Gastroesophageal sphincter (tissue), 3 donors: ENCODE results near the gene C10orf90.

Experiments used
- EP300 ChIP-seq: sonication (generic); formaldehyde crosslinking; IDR thresholded peaks from one replicate; pipeline ENCODE4 v1.6.1; 2017; ENCODE audit warnings: antibody characterized with exemption, mild to moderate bottlenecking
- POLR2A ChIP-seq, 2 donors: fragments of 450-650 bp; IDR thresholded peaks; one replicate each; pipeline ENCODE4 v1.6.1; 2017; ENCODE audit warnings: antibody characterized with exemption in 2 of 2, mild to moderate bottlenecking in 2 of 2, moderate library complexity in 1 of 2
- POLR2AphosphoS5 ChIP-seq: sonication (generic); formaldehyde crosslinking; IDR thresholded peaks from one replicate; pipeline ENCODE4 v1.6.1; 2017; ENCODE audit warnings: antibody characterized with exemption
- TF ChIP-seq, protein P1 (sequence below), 4 experiments: fragments of 200-600 bp in 2 of 4; fragments of 450-650 bp in 2 of 4; sonication (generic) in 1 of 4; IDR thresholded peaks; one replicate each; pipeline ENCODE4 v1.5.1; 2017 to 2019; ENCODE audit warnings: antibody characterized with exemption in 4 of 4, mild to moderate bottlenecking in 2 of 4, moderate library complexity in 2 of 4

DNA sequence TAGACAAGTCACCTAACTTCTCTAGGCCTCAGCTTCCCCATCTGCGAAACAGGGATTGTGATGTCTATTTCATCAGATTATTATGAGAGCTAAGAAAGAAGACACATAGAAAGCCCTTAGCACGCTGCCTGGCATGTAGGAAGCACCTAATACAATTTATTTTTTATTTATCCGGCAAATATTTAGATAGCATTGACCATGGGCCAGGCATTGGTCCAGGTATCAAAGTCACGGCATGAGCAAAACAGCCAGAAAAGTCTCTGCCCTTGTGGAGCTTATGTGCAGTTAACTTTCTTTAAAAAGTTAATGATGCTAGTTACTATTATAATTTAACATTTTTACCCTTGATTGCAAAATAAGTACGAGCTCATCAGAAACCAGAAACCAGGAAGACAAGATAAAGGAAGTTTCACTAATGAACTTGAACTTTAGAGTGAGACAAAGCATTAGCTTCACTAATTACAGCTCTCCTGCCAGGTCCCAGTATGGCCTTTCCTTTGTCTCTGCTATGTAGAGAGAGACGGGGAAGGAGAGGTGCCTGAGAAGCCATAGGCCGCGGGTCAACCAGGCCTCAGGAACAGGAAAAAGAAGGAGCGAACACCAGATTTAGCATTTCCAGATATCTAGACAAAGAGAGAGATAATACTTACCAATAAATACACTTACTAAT is 142.7 kb downstream of the C10orf90 start:
- TF ChIP-seq, protein P1, sequence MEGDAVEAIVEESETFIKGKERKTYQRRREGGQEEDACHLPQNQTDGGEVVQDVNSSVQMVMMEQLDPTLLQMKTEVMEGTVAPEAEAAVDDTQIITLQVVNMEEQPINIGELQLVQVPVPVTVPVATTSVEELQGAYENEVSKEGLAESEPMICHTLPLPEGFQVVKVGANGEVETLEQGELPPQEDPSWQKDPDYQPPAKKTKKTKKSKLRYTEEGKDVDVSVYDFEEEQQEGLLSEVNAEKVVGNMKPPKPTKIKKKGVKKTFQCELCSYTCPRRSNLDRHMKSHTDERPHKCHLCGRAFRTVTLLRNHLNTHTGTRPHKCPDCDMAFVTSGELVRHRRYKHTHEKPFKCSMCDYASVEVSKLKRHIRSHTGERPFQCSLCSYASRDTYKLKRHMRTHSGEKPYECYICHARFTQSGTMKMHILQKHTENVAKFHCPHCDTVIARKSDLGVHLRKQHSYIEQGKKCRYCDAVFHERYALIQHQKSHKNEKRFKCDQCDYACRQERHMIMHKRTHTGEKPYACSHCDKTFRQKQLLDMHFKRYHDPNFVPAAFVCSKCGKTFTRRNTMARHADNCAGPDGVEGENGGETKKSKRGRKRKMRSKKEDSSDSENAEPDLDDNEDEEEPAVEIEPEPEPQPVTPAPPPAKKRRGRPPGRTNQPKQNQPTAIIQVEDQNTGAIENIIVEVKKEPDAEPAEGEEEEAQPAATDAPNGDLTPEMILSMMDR (IDR thresholded peaks at IDR 0.05), result no peak
- TF ChIP-seq POLR2AphosphoS5 (no peak), EP300 (no peak), POLR2A (IDR thresholded peaks at IDR 0.05) (no peak)
